ENCODE measurements around the gene MTX1. TPM values are rescaled to one million over a fixed set of nuclear protein-coding genes. Genes with fewer than 3 reads are reported as not detected.

Gene MTX1
- polyA plus RNA-seq, 1 donor (not counting 4 experiments of a cell fraction or from before 2014, with no cell fraction given) = 43.4 TPM

- H3K9ac ChIP-seq (ENCODE audit: control insufficient read depth, extremely low read depth, insufficient read depth, low read length) = no peak overlapping the region
- no peaks in the 10 kb centered on the region for H3K79me2 ChIP-seq (ENCODE audit: control insufficient read depth, insufficient read depth, low read length)
- no peaks in the 10 kb centered on the region for H3K9me3 ChIP-seq (ENCODE audit: control insufficient read depth, low read depth, low read length)
- DNase-seq (ENCODE audit: low read depth, low spot score) (no peak), FAIRE-seq (no peak)
- no peak overlapping the region for H3K27ac ChIP-seq (ENCODE audit: control insufficient read depth, insufficient read depth, low read length)
- no peaks in the 10 kb centered on the region for H3K9me1 ChIP-seq (ENCODE audit: control insufficient read depth, extremely low read depth, insufficient read depth, low read length)
- peaks cover 8% of the 10 kb centered on the region for H3K4me1 ChIP-seq (ENCODE audit: control insufficient read depth, extremely low read depth, insufficient read depth, low read length)
- no peaks in the 10 kb centered on the region for H3K27me3 ChIP-seq (ENCODE audit: control insufficient read depth, extremely low read depth, insufficient read depth, low read length)
- H4K20me1 ChIP-seq (ENCODE audit: control insufficient read depth, extremely low read depth, insufficient read depth, low read length) = no peaks in the 10 kb centered on the region
- no peak overlapping the region for H3K4me2 ChIP-seq (ENCODE audit: control insufficient read depth, extremely low read depth, insufficient read depth, low read depth, low read length)
- no peak for TF ChIP-seq EZH2 (IDR thresholded peaks at IDR 0.05; ENCODE audit: low read length)
- no peak overlapping the region for H2AFZ ChIP-seq (ENCODE audit: control insufficient read depth, low read length)
- H3K36me3 ChIP-seq (ENCODE audit: control insufficient read depth in 2 of 2, extremely low read depth in 1 of 2, insufficient read depth in 2 of 2, low read length in 2 of 2) = peaks cover 4 to 8% of the 10 kb centered on the region in 2 experiments
- dilution Hi-C loops (cut with MboI; ENCODE audit: extremely low pct_ligation_motif_present, low sequenced_read_pairs) = no loop called here
- H3K4me3 ChIP-seq (ENCODE audit: control insufficient read depth in 2 of 3, extremely low read depth in 1 of 3, insufficient read depth in 2 of 3, low read depth in 1 of 3, low read length in 3 of 3) = no peak overlapping the region
Measured at GRCh38 chr1:155182052-155182550, 26.4 kb upstream of the MTX1 start.

GRCh38 chr1:155183775-155184221, 24.7 kb upstream of the MTX1 start:
- peaks cover 0 to 3% of the 10 kb centered on the region in 2 experiments for H3K36me3 ChIP-seq (ENCODE audit: control insufficient read depth in 2 of 2, extremely low read depth in 1 of 2, insufficient read depth in 2 of 2, low read length in 2 of 2)
- no peak overlapping the region for H3K9ac ChIP-seq (ENCODE audit: control insufficient read depth, extremely low read depth, insufficient read depth, low read length)
- H3K4me3 ChIP-seq (ENCODE audit: control insufficient read depth in 2 of 3, extremely low read depth in 1 of 3, insufficient read depth in 2 of 3, low read depth in 1 of 3, low read length in 3 of 3) = no peak overlapping the region
- dilution Hi-C loops (cut with MboI; ENCODE audit: extremely low pct_ligation_motif_present, low sequenced_read_pairs) = no loop called here
- no peaks in the 10 kb centered on the region for H3K9me1 ChIP-seq (ENCODE audit: control insufficient read depth, extremely low read depth, insufficient read depth, low read length)
- H3K4me1 ChIP-seq (ENCODE audit: control insufficient read depth, extremely low read depth, insufficient read depth, low read length) = peaks cover 5% of the 10 kb centered on the region
- H3K4me2 ChIP-seq (ENCODE audit: control insufficient read depth, extremely low read depth, insufficient read depth, low read depth, low read length) = no peak overlapping the region
- no peak for TF ChIP-seq EZH2 (IDR thresholded peaks at IDR 0.05; ENCODE audit: low read length)
- no peak for TF ChIP-seq CTCF (optimal IDR thresholded peaks at IDR 0.05 in 1 of 3, IDR thresholded peaks at IDR 0.05 in 1 of 3, conservative IDR thresholded peaks at IDR 0.05 in 1 of 3; ENCODE audit: extremely low read depth in 1 of 3, insufficient read depth in 2 of 3, low read length in 3 of 3)
- H3K79me2 ChIP-seq (ENCODE audit: control insufficient read depth, insufficient read depth, low read length) = no peaks in the 10 kb centered on the region
- H3K27me3 ChIP-seq (ENCODE audit: control insufficient read depth, extremely low read depth, insufficient read depth, low read length) = no peaks in the 10 kb centered on the region
- H4K20me1 ChIP-seq (ENCODE audit: control insufficient read depth, extremely low read depth, insufficient read depth, low read length) = no peaks in the 10 kb centered on the region
- FAIRE-seq (no peak), DNase-seq (ENCODE audit: low read depth, low spot score) (no peak)
- H2AFZ ChIP-seq (ENCODE audit: control insufficient read depth, low read length) = no peak overlapping the region
- H3K27ac ChIP-seq (ENCODE audit: control insufficient read depth, insufficient read depth, low read length) = no peak overlapping the region
- no peaks in the 10 kb centered on the region for H3K9me3 ChIP-seq (ENCODE audit: control insufficient read depth, low read depth, low read length)

GRCh38 chr1:155184351-155184811, 24.1 kb upstream of the MTX1 start:
- Histone ChIP-seq H3K79me2 (ENCODE audit: control insufficient read depth, insufficient read depth, low read length) (no peaks in the 10 kb centered on the region), H3K36me3 (ENCODE audit: control insufficient read depth in 2 of 2, extremely low read depth in 1 of 2, insufficient read depth in 2 of 2, low read length in 2 of 2) (peaks cover 0 to 3% of the 10 kb centered on the region in 2 experiments), H3K27ac (ENCODE audit: control insufficient read depth, insufficient read depth, low read length) (no peak overlapping the region), H3K9me1 (ENCODE audit: control insufficient read depth, extremely low read depth, insufficient read depth, low read length) (no peaks in the 10 kb centered on the region), H3K4me1 (ENCODE audit: control insufficient read depth, extremely low read depth, insufficient read depth, low read length) (peaks cover 5% of the 10 kb centered on the region), H3K4me3 (ENCODE audit: control insufficient read depth in 2 of 3, extremely low read depth in 1 of 3, insufficient read depth in 2 of 3, low read depth in 1 of 3, low read length in 3 of 3) (no peak overlapping the region), H4K20me1 (ENCODE audit: control insufficient read depth, extremely low read depth, insufficient read depth, low read length) (no peaks in the 10 kb centered on the region), H2AFZ (ENCODE audit: control insufficient read depth, low read length) (no peak overlapping the region), H3K4me2 (ENCODE audit: control insufficient read depth, extremely low read depth, insufficient read depth, low read depth, low read length) (no peak overlapping the region), H3K9me3 (ENCODE audit: control insufficient read depth, low read depth, low read length) (no peaks in the 10 kb centered on the region), H3K27me3 (ENCODE audit: control insufficient read depth, extremely low read depth, insufficient read depth, low read length) (no peaks in the 10 kb centered on the region), H3K9ac (ENCODE audit: control insufficient read depth, extremely low read depth, insufficient read depth, low read length) (no peak overlapping the region)
- FAIRE-seq = no peak
- DNase-seq (ENCODE audit: low read depth, low spot score) = no peak
- TF ChIP-seq EZH2 (IDR thresholded peaks at IDR 0.05; ENCODE audit: low read length) (no peak), CTCF (optimal IDR thresholded peaks at IDR 0.05 in 1 of 3, IDR thresholded peaks at IDR 0.05 in 1 of 3, conservative IDR thresholded peaks at IDR 0.05 in 1 of 3; ENCODE audit: extremely low read depth in 1 of 3, insufficient read depth in 2 of 3, low read length in 3 of 3) (no peak)
- dilution Hi-C loops (cut with MboI; ENCODE audit: extremely low pct_ligation_motif_present, low sequenced_read_pairs) = no loop called here

Measured in keratinocyte (primary cell).